Measurements from ENCODE around the gene ETV6. TPM values are rescaled to one million over a fixed set of nuclear protein-coding genes. Genes with fewer than 3 reads are reported as not detected.

Gene ETV6
- total RNA-seq, 1 experiment from 2014 or later = 17.2 TPM

DNA sequence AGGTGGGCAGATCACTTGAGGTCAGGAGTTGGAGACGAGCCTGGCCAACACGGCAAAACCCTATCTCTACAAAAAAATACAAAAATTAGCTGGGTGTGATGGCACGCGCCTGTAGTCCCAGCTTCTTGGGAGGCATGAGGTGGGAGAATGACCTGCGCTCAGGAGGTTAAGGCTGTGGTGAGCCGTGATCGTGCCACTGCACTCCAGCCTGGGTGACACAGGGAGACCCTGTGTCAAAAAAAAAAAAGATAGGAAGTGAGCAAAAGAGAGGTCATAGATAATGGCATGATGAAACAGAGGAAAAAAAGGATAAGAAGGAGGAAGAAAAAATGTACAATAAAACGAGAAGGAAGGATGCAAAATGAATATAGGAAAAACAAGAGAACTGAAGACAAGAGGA, 159.5 kb downstream of the ETV6 start:
- DNase-seq (ENCODE audit: low read depth, low spot score) = no peak
- Histone ChIP-seq H3K27ac (ENCODE audit: low read length) (no peak overlapping the region), H3K36me3 (ENCODE audit: control insufficient read depth, insufficient read depth, low read length) (no peaks in the 10 kb centered on the region), H3K4me1 (ENCODE audit: control insufficient read depth, insufficient read depth, low read length) (peaks cover 10% of the 10 kb centered on the region; the same call in 1 of the 2 replicates), H3K4me3 (ENCODE audit: low read depth in 2 of 2, low read length in 2 of 2) (no peak overlapping the region), H3K9me3 (ENCODE audit: control insufficient read depth, insufficient read depth, low read depth, low read length) (no peaks in the 10 kb centered on the region), H3K27me3 (ENCODE audit: control insufficient read depth, insufficient read depth, low read length) (no peaks in the 10 kb centered on the region)
- intact Hi-C loops (cut with micrococcal nuclease; ENCODE audit: unreplicated experiment) = no loop called here
- ChIA-PET POLR2A (interaction anchor here (0.6 to 0.7 kb wide), 2 partner anchors 8 to 483 kb away, joined by 3 to 4 read pairs; no protein-coding TSS in a partner anchor), CTCF (interaction anchor here (0.7 kb wide), 1 partner anchor 150 kb away, joined by 4 read pairs; no protein-coding TSS in a partner anchor)
- TF ChIP-seq TCF7L2 (IDR thresholded peaks at IDR 0.05; ENCODE audit: low read depth, low read length) = no peak
- TF ChIP-seq, protein P1, sequence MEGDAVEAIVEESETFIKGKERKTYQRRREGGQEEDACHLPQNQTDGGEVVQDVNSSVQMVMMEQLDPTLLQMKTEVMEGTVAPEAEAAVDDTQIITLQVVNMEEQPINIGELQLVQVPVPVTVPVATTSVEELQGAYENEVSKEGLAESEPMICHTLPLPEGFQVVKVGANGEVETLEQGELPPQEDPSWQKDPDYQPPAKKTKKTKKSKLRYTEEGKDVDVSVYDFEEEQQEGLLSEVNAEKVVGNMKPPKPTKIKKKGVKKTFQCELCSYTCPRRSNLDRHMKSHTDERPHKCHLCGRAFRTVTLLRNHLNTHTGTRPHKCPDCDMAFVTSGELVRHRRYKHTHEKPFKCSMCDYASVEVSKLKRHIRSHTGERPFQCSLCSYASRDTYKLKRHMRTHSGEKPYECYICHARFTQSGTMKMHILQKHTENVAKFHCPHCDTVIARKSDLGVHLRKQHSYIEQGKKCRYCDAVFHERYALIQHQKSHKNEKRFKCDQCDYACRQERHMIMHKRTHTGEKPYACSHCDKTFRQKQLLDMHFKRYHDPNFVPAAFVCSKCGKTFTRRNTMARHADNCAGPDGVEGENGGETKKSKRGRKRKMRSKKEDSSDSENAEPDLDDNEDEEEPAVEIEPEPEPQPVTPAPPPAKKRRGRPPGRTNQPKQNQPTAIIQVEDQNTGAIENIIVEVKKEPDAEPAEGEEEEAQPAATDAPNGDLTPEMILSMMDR (IDR thresholded peaks at IDR 0.05) = no peak
- TF ChIP-seq SIN3A (IDR thresholded peaks at IDR 0.05; ENCODE audit: borderline replicate concordance, insufficient read depth, low read depth, low read length) = no peak
- TF ChIP-seq POLR2AphosphoS5 (IDR thresholded peaks at IDR 0.05; ENCODE audit: low read depth, low read length) = no peak
- TF ChIP-seq, protein P2, sequence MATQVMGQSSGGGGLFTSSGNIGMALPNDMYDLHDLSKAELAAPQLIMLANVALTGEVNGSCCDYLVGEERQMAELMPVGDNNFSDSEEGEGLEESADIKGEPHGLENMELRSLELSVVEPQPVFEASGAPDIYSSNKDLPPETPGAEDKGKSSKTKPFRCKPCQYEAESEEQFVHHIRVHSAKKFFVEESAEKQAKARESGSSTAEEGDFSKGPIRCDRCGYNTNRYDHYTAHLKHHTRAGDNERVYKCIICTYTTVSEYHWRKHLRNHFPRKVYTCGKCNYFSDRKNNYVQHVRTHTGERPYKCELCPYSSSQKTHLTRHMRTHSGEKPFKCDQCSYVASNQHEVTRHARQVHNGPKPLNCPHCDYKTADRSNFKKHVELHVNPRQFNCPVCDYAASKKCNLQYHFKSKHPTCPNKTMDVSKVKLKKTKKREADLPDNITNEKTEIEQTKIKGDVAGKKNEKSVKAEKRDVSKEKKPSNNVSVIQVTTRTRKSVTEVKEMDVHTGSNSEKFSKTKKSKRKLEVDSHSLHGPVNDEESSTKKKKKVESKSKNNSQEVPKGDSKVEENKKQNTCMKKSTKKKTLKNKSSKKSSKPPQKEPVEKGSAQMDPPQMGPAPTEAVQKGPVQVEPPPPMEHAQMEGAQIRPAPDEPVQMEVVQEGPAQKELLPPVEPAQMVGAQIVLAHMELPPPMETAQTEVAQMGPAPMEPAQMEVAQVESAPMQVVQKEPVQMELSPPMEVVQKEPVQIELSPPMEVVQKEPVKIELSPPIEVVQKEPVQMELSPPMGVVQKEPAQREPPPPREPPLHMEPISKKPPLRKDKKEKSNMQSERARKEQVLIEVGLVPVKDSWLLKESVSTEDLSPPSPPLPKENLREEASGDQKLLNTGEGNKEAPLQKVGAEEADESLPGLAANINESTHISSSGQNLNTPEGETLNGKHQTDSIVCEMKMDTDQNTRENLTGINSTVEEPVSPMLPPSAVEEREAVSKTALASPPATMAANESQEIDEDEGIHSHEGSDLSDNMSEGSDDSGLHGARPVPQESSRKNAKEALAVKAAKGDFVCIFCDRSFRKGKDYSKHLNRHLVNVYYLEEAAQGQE (IDR thresholded peaks at IDR 0.05; ENCODE audit: insufficient read depth in 1 of 2, low read depth in 2 of 2, low read length in 1 of 2) = no peak
- no peak for ATAC-seq
- in situ Hi-C loops (cut with HindIII; ENCODE audit: low pct_unique_long_range_greater_than_20kb, low sequenced_read_pairs) = no loop called here
- no TSS peak for BruUV-seq (replicated peaks)

DNA sequence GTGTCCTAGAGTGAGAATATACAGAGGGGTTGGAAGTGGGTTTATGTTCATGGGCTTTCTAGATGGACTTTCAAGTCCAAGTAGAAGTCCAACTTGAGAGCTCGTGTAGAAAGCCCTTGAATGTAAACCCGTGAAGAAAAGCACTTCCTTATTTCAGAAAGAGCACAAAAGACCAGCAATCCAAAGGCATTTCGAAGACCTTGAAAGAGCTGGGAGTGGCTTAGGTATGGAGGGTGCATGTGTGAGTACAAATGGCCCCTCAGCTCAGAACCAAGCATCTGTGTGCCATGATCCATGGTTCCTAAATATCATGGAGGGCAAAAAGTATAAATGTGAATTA, 160.7 kb downstream of the ETV6 start:
- H3K27me3 ChIP-seq (ENCODE audit: control insufficient read depth, insufficient read depth, low read length) = no peaks in the 10 kb centered on the region
- TF ChIP-seq, protein P2 (IDR thresholded peaks at IDR 0.05; ENCODE audit: insufficient read depth in 1 of 2, low read depth in 2 of 2, low read length in 1 of 2) = no peak
- no peak for TF ChIP-seq POLR2AphosphoS5 (IDR thresholded peaks at IDR 0.05; ENCODE audit: low read depth, low read length)
- TF ChIP-seq SIN3A (IDR thresholded peaks at IDR 0.05; ENCODE audit: borderline replicate concordance, insufficient read depth, low read depth, low read length) = no peak
- TF ChIP-seq TCF7L2 (IDR thresholded peaks at IDR 0.05; ENCODE audit: low read depth, low read length) = no peak
- TF ChIP-seq, protein P1 (IDR thresholded peaks at IDR 0.05) = no peak
- in situ Hi-C loops (cut with HindIII; ENCODE audit: low pct_unique_long_range_greater_than_20kb, low sequenced_read_pairs) (no loop called here), intact Hi-C loops (cut with micrococcal nuclease; ENCODE audit: unreplicated experiment) (no loop called here)
- H3K36me3 ChIP-seq (ENCODE audit: control insufficient read depth, insufficient read depth, low read length) = no peaks in the 10 kb centered on the region
- no peak for DNase-seq (ENCODE audit: low read depth, low spot score)
- no peak overlapping the region for H3K27ac ChIP-seq (ENCODE audit: low read length)
- CTCF ChIA-PET = no interaction called here
- ATAC-seq = no peak
- no peaks in the 10 kb centered on the region for H3K9me3 ChIP-seq (ENCODE audit: control insufficient read depth, insufficient read depth, low read depth, low read length)
- no peak overlapping the region for H3K4me3 ChIP-seq (ENCODE audit: low read depth in 2 of 2, low read length in 2 of 2)
- H3K4me1 ChIP-seq (ENCODE audit: control insufficient read depth, insufficient read depth, low read length) = peaks cover 10% of the 10 kb centered on the region; the same call in 1 of the 2 replicates
- POLR2A ChIA-PET = interaction anchor here (0.6 kb wide), 1 partner anchor 95 kb away, joined by 3 read pairs; no protein-coding TSS in a partner anchor
- BruUV-seq (replicated peaks) = no TSS peak

Measured in Panc1 (cell line).